HEK293 (cell line): ENCODE data around the gene DCAF10.
"Not testable (repeated sequence)": the region's sequence is repeated elsewhere in the genome, so short reads cannot be mapped to it uniquely, and the experiment has no call there.

Experiments used
- CTCF ChIA-PET: fragments of 350-600 bp; formaldehyde crosslinking; extraction: SDS; loops from one replicate; lab custom pipeline; 2021; ENCODE audit warnings: antibody characterized with exemption; lab: Yijun Ruan, JAX
- POLR2A ChIA-PET: fragments of 300-600 bp; formaldehyde crosslinking; extraction: SDS; loops from one replicate; lab custom pipeline; 2020; ENCODE audit warnings: antibody characterized with exemption, inconsistent platforms; lab: Yijun Ruan, JAX
- H3K27ac ChIP-seq: fragments of 200-500 bp; sonication (Bioruptor generic); 2 replicates; pipeline ENCODE4 v1.5.1; 2014; ENCODE audit warnings: low read depth, low read length, control low read depth, inconsistent platforms; ENCODE audit errors: extremely low read depth
- H3K36me3 ChIP-seq, 2 experiments: fragments of 200-500 bp in 1 of 2; sonication (Bioruptor generic) in 1 of 2; 1 replicate in 1 of 2; 2 replicates in 1 of 2; pipeline ENCODE4 v1.5.1; 2014 to 2017; ENCODE audit warnings: inconsistent platforms in 2 of 2, low read length in 2 of 2; ENCODE audit not compliant: control insufficient read depth in 2 of 2, insufficient read depth in 1 of 2
- H3K4me1 ChIP-seq: fragments of 200-500 bp; sonication (Bioruptor generic); 2 replicates; pipeline ENCODE4 v1.5.1; 2014; ENCODE audit warnings: mild to moderate bottlenecking, low read length, inconsistent platforms; ENCODE audit not compliant: control insufficient read depth, insufficient read depth
- H3K4me3 ChIP-seq: 2 replicates; pipeline ENCODE4 v1.5.1; 2011; ENCODE audit warnings: low read depth, mild to moderate bottlenecking, control low read depth, low read length, moderate library complexity
- H3K9me3 ChIP-seq: fragments of 200-500 bp; sonication (Bioruptor generic); 2 replicates; pipeline ENCODE4 v1.5.1; 2014; ENCODE audit warnings: low read depth, low read length, inconsistent platforms; ENCODE audit not compliant: control insufficient read depth, insufficient read depth
- GLI4 ChIP-seq: fragments of 450-650 bp; formaldehyde crosslinking; IDR thresholded peaks from 2 replicates; pipeline ENCODE4 v1.5.1; 2016; ENCODE audit warnings: missing biosample characterization, missing genetic modification characterization
- KLF17 ChIP-seq: fragments of 450-650 bp; formaldehyde crosslinking; IDR thresholded peaks from 2 replicates; pipeline ENCODE4 v1.5.1; 2016; ENCODE audit warnings: missing biosample characterization, missing genetic modification characterization
- KLF7 ChIP-seq: fragments of 450-650 bp; formaldehyde crosslinking; IDR thresholded peaks from 2 replicates; pipeline ENCODE4 v1.5.1; 2016; ENCODE audit warnings: missing biosample characterization, missing genetic modification characterization, borderline replicate concordance
- PRDM6 ChIP-seq: fragments of 450-650 bp; formaldehyde crosslinking; IDR thresholded peaks from 2 replicates; pipeline ENCODE4 v1.5.1; 2017; ENCODE audit warnings: missing biosample characterization, missing genetic modification characterization
- SETDB1 ChIP-seq: IDR thresholded peaks from one replicate; pipeline ENCODE4 v1.6.1; 2017; ENCODE audit warnings: mild to moderate bottlenecking, low read length, moderate library complexity, mixed read lengths; ENCODE audit not compliant: insufficient read length
- ZBTB48 ChIP-seq: fragments of 450-650 bp; formaldehyde crosslinking; IDR thresholded peaks from 2 replicates; pipeline ENCODE4 v1.5.1; 2016; ENCODE audit warnings: missing biosample characterization, missing genetic modification characterization
- ZBTB7A ChIP-seq: fragments of 450-650 bp; formaldehyde crosslinking; IDR thresholded peaks from 2 replicates; pipeline ENCODE4 v1.5.1; 2016; ENCODE audit warnings: low read depth, missing biosample characterization, missing genetic modification characterization
- ZNF157 ChIP-seq: fragments of 450-650 bp; formaldehyde crosslinking; IDR thresholded peaks from 2 replicates; pipeline ENCODE4 v1.5.1; 2016; ENCODE audit warnings: missing biosample characterization, missing genetic modification characterization
- ZNF18 ChIP-seq: fragments of 450-650 bp; formaldehyde crosslinking; IDR thresholded peaks from 2 replicates; pipeline ENCODE4 v1.5.1; 2016; ENCODE audit warnings: missing biosample characterization, missing genetic modification characterization
- ZNF292 ChIP-seq: fragments of 450-650 bp; formaldehyde crosslinking; IDR thresholded peaks from 2 replicates; pipeline ENCODE4 v1.5.1; 2016; ENCODE audit warnings: low read depth, missing biosample characterization, missing genetic modification characterization, borderline replicate concordance
- ZNF302 ChIP-seq: fragments of 450-650 bp; formaldehyde crosslinking; IDR thresholded peaks from 2 replicates; pipeline ENCODE4 v1.5.1; 2016; ENCODE audit warnings: missing biosample characterization, missing genetic modification characterization, low read depth
- ZNF48 ChIP-seq: fragments of 450-650 bp; formaldehyde crosslinking; IDR thresholded peaks from 2 replicates; pipeline ENCODE4 v1.5.1; 2016; ENCODE audit warnings: missing biosample characterization, missing genetic modification characterization
- ZNF692 ChIP-seq: fragments of 450-650 bp; formaldehyde crosslinking; IDR thresholded peaks from 2 replicates; pipeline ENCODE4 v1.5.1; 2016; ENCODE audit warnings: missing biosample characterization, missing genetic modification characterization
- ZNF791 ChIP-seq: fragments of 450-650 bp; formaldehyde crosslinking; IDR thresholded peaks from 2 replicates; pipeline ENCODE4 v1.5.1; 2016; ENCODE audit warnings: missing biosample characterization, missing genetic modification characterization
- ZNF792 ChIP-seq: fragments of 450-650 bp; formaldehyde crosslinking; IDR thresholded peaks from 2 replicates; pipeline ENCODE4 v1.5.1; 2016; ENCODE audit warnings: missing biosample characterization, missing genetic modification characterization

Gene DCAF10

GRCh38 chr9:37751186-37751585, 49.4 kb upstream of the DCAF10 start:
- H3K27ac ChIP-seq, result no peak overlapping the region
- H3K36me3 ChIP-seq, result no peaks in the 10 kb centered on the region
- H3K9me3 ChIP-seq, result no peaks in the 10 kb centered on the region
- TF ChIP-seq ZNF791 (no peak), ZNF157 (tag by site-specific recombination) (no peak), ZNF18 (no peak), GLI4 (tag by site-specific recombination) (no peak), ZBTB48 (tag by site-specific recombination) (no peak), PRDM6 (tag by site-specific recombination) (no peak), ZBTB7A (tag by site-specific recombination) (no peak), ZNF292 (tag by site-specific recombination) (no peak), ZNF48 (no peak), SETDB1 (no peak), KLF17 (tag by site-specific recombination) (no peak), KLF7 (tag by site-specific recombination) (no peak), ZNF792 (tag by site-specific recombination) (no peak), ZNF302 (tag by site-specific recombination) (no peak), ZNF692 (no peak)
- no peaks in the 10 kb centered on the region for H3K4me1 ChIP-seq
- H3K4me3 ChIP-seq, result no peak overlapping the region
- POLR2A ChIA-PET, result interaction anchor here (0.6 to 0.7 kb wide), 2 partner anchors 10 to 310 kb away, joined by 4 to 6 read pairs; no protein-coding TSS in a partner anchor
- CTCF ChIA-PET, result interaction anchor here (0.6 kb wide), 1 partner anchor 38 kb away, joined by 3 read pairs; no protein-coding TSS in a partner anchor

GRCh38 chr9:37751704-37752103, 48.9 kb upstream of the DCAF10 start:
- H3K4me3 ChIP-seq, CTCF ChIA-PET, H3K27ac ChIP-seq, H3K4me1 ChIP-seq, H3K36me3 ChIP-seq, H3K9me3 ChIP-seq: not testable (repeated sequence)
- POLR2A ChIA-PET, result interaction anchor here (1.1 kb wide), 1 partner anchor 33 kb away, joined by 5 read pairs; the partner anchor contains the start of gene EXOSC3

- ChIA-PET POLR2A (interaction anchor here (0.6 to 1.1 kb wide), 2 partner anchors 33 to 253 kb away, joined by 4 to 5 read pairs; partner anchors contain the start of gene EXOSC3), CTCF (interaction anchor here (0.6 kb wide), 2 partner anchors 13 to 413 kb away, joined by 3 read pairs; no protein-coding TSS in a partner anchor)
- H3K4me3 ChIP-seq, H3K27ac ChIP-seq, H3K9me3 ChIP-seq, H3K4me1 ChIP-seq, H3K36me3 ChIP-seq: not testable (repeated sequence)
These were observed 48.5 kb upstream of the DCAF10 start for GRCh38 chr9:37752112-37752511.
